Stimulated activated CD4-positive, alpha-beta T cell treated with anti-CD3 and anti-CD28 coated beads, Interleukin-1b, Interleukin-23, amount 100 ng/mL, for 1 hour (primary cell): Measurements from ENCODE around the gene ARL5C.

Experiments used
- DNase-seq, 2 donors: peaks; one replicate each; pipeline ENCODE4 v3.0.0-alpha.2; 2020; ENCODE audit warnings: low read depth in 2 of 2

The ARL5C gene

DNA sequence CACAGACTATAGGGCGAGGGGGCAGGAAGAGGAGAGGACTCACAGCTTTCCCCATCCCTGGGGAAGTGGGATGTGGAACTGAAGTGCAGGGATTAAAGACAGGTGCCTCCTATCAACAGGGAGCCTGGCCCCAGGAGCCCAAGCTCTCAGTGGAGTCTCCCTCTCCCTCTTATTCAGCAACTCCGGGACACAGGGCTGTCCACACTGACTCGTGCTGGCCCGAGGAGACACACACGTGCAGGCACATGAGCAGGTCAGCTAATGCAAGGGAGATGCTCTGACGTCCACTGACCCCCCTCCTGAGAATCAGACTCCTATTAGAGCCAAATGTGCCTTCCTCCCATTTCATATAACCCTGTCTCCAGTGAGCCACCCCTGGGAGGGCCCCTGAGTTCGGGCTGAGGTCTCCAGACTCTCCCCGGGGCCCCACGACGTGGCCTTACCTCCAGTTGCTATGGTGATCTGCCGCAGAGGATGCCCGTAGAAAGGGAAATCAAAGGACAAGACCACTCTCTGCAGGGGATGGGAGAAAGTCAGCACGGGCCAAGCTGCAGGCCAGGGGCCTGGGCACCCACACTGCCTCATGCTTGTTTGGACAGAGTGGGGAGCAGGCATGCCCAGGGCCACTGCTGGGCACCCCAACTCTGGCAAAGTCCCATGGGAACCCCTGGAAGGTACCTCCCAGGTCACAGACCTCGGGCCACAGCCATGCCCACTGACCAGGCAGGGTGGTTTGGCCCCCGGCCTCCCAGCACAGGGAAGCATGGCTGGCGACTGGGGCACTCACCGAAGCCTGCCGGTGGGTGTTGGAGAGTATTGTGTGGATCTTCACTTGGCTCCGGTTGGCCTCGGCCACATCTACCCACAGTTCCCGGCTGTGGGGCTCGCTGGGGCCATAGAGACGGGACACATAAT is 57.2 kb downstream of the ARL5C start:
- no peak for DNase-seq

DNA sequence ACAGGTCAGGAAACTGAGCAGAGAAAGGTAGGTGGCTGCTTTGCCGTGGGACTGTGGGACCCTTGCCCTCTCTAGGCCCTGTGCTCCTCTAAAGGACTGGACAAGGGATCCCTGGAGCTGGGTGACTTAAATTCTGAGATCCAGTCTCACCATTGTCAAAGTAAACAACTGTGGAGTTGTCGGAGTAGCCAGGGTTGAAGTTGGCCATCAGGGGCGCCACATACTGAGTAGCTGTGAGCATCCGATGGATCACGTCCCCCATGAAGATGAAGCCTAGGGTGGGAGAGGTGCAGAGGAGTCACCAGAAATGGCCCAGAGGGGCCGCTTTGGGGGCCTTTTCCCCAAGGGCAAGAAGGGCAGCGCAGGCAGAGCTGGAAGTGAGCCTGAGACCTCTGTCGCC is 58.0 kb downstream of the ARL5C start:
- DNase-seq: no peak

DNA sequence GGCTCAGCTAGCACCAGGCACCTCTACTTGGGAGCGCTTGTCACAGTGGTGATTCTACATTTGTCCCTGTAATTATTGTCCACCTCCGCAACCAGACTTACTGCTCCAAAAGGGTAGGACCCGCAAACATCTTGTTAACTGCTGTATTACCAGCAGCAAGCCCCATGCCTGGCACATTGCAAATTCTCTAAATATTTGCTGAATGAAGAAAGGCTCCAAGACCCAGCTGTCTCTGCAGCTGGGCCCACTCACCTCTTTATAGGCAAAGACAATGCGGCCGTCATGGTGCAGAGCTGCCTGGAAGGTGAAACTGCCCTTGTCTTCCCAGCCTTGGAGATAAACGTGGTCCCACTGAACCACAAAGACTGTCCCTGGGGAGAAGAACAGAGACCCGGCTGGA is 58.8 kb downstream of the ARL5C start:
- DNase-seq: no peak
